Testis (tissue), 3 donors: ENCODE data around the gene MYO15A. TPM values are rescaled to one million over a fixed set of nuclear protein-coding genes. Genes with fewer than 3 reads are reported as not detected.

Source experiments
- DNase-seq: peaks from one replicate; pipeline ENCODE4 v3.0.0-alpha.2; 2019
- H3K27ac ChIP-seq, 2 donors: fragments of 200-600 bp; sonication (generic); one replicate each; pipeline ENCODE4 v1.5.1; 2019
- H3K27me3 ChIP-seq: fragments of 200-600 bp; sonication (generic); one replicate; pipeline ENCODE4 v1.5.1; 2019
- H3K36me3 ChIP-seq: fragments of 200-600 bp; sonication (generic); one replicate; pipeline ENCODE4 v1.5.1; 2017; ENCODE audit warnings: low read depth; ENCODE audit errors: missing control alignments
- H3K4me1 ChIP-seq: fragments of 200-600 bp; sonication (generic); one replicate; pipeline ENCODE4 v1.5.1; 2019
- H3K4me3 ChIP-seq, 2 donors: fragments of 200-600 bp; sonication (generic); one replicate each; pipeline ENCODE4 v1.5.1; 2017 to 2019
- H3K9me3 ChIP-seq: fragments of 200-600 bp; sonication (generic); one replicate; pipeline ENCODE4 v1.5.1; 2017
- POLR2A ChIP-seq: fragments of 450-650 bp; IDR thresholded peaks from one replicate; pipeline ENCODE4 v1.6.1; 2017; ENCODE audit warnings: antibody characterized with exemption, mild to moderate bottlenecking, moderate library complexity
- WGBS, 2 donors: methylation state at CpG; one replicate each; pipeline ENCODE4 v1.1.5; 2018; 5-methylcytosine and 5-hydroxymethylcytosine counted together
- intact Hi-C: fragments of 100-400 bp; cut with DNase I; formaldehyde crosslinking; loops from one replicate; pipeline ENCODE4 v1.15.1; 2023; ENCODE audit warnings: low total_unique reads
- polyA plus RNA-seq: library from polyadenylated mRNA; stranded (reverse); fragments of 350-450 nt; fragmentation: Illumina TruSeq; extraction: RNeasy Lipid Tissue Mini Kit (QIAGEN cat#74804); gene quantifications from one replicate; pipeline ENCODE4 v1.2.3, GENCODE V29; 2014; ENCODE audit warnings: low read depth, low replicate concordance; ENCODE audit not compliant: insufficient read depth
- total RNA-seq, 2 donors: library from RNA; depleted of rRNA; stranded (reverse); fragments of >200 nt; gene quantifications; one replicate each; pipeline ENCODE4 v1.2.3, GENCODE V29; 2016
- TF ChIP-seq, protein P1 (sequence below), 3 experiments: fragments of 450-650 bp in 2 of 3; fragments of 200-600 bp in 1 of 3; sonication (generic) in 1 of 3; IDR thresholded peaks; one replicate each; pipeline ENCODE4 v1.5.1; 2016 to 2019; ENCODE audit warnings: antibody characterized with exemption in 3 of 3, mild to moderate bottlenecking in 2 of 3, moderate library complexity in 1 of 3

Gene MYO15A
- total and polyA plus RNA-seq, 3 donors from 2014 or later: 18.6 to 30.2 (median 21.7) TPM

DNA sequence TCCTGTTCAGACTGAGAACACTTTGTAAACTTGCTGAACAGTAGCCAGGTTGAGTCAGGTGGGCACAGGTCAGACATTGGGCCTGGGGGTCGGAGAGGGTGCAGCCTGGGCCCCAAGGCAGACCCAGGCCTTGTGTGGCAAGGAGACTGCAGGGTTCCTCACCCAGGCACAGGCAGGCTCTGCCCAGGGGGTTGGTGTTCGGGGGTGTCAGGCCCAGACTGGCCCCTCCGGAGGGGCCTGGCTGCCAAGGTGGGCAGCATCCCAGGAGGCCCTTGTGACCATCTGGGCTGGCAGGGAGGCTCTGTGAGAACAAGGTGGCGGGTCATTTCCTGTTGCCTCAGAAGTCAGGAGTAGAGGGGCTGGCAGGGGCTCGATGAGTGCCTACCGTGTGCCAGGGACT, 585 bp upstream of the MYO15A start:
- DNase-seq: no peak
- Histone ChIP-seq H3K4me3 (no peak overlapping the region), H3K36me3 (no peaks in the 10 kb centered on the region), H3K27me3 (no peaks in the 10 kb centered on the region), H3K27ac (no peak overlapping the region), H3K9me3 (no peaks in the 10 kb centered on the region), H3K4me1 (no peaks in the 10 kb centered on the region)
- intact Hi-C loops: no loop called here
- 80 to 85% methylated on average over 3 to 6 of the region's 6 CpGs for WGBS, 2 donors
- no peak for TF ChIP-seq POLR2A
- TF ChIP-seq, protein P1, sequence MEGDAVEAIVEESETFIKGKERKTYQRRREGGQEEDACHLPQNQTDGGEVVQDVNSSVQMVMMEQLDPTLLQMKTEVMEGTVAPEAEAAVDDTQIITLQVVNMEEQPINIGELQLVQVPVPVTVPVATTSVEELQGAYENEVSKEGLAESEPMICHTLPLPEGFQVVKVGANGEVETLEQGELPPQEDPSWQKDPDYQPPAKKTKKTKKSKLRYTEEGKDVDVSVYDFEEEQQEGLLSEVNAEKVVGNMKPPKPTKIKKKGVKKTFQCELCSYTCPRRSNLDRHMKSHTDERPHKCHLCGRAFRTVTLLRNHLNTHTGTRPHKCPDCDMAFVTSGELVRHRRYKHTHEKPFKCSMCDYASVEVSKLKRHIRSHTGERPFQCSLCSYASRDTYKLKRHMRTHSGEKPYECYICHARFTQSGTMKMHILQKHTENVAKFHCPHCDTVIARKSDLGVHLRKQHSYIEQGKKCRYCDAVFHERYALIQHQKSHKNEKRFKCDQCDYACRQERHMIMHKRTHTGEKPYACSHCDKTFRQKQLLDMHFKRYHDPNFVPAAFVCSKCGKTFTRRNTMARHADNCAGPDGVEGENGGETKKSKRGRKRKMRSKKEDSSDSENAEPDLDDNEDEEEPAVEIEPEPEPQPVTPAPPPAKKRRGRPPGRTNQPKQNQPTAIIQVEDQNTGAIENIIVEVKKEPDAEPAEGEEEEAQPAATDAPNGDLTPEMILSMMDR (IDR thresholded peaks at IDR 0.05): no peak

DNA sequence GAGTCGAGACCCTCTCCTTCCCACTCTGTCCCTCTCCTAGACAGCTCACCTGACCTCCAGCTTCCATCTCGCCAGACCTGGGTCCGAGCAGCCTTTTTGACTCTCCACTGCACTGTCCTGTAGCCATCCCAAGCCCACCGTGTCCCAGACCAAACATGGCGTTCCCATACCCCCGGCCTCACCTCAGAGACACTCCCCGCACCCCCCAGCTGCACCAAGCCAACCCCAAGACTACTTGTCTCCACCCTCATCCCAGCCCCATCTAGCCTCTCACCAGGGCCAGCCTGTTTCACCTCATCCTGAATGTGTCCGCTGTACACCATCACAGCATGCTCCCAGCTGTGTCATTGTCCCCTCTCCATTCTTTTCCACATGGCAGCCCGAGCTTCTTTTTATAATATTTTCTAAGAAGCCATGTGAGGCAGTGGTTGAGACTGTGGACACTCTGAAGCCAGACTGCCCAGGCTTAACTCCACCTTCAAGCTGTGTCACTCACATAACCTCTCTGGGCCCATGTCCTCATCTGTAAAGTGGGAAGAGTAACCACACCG, 1.5 kb downstream of the MYO15A start:
- no peak for DNase-seq
- H3K4me3 ChIP-seq: no peak overlapping the region
- no peaks in the 10 kb centered on the region for H3K9me3 ChIP-seq
- no peaks in the 10 kb centered on the region for H3K36me3 ChIP-seq
- H3K4me1 ChIP-seq: no peaks in the 10 kb centered on the region
- intact Hi-C loops: no loop called here
- 75 to 78% methylated on average over 10 of the region's 10 CpGs for WGBS, 2 donors
- no peaks in the 10 kb centered on the region for H3K27me3 ChIP-seq
- no peak overlapping the region for H3K27ac ChIP-seq
- TF ChIP-seq POLR2A: no peak
- TF ChIP-seq, protein P1 (IDR thresholded peaks at IDR 0.05): no peak

DNA sequence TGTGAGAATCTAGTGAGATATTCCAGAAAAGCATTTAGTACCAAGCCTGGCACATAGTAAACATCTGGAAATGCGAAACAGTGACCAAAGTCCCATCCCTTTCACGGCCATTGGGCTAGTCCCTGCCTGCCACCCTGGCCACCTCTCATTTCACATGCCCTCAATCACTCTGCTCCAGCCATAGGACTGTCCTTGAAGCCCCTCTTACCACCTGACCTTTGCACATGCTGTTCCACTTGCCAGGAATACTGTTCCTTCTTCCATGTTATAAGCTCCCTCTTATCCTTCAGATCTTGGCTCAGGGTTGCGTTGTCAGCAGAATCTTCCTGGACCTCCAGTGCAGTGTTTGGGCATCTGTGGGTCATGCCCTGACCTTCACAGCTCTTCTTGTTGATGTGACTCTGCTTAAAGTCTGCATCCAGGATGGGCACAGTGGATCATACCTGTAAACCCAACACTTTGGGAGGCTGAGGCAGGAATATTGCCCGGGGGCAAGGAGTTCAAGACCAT, 2.1 kb downstream of the MYO15A start:
- intact Hi-C loops: no loop called here
- Histone ChIP-seq H3K27me3 (no peaks in the 10 kb centered on the region), H3K36me3 (no peaks in the 10 kb centered on the region), H3K27ac (no peak overlapping the region), H3K4me3 (no peak overlapping the region), H3K4me1 (no peaks in the 10 kb centered on the region), H3K9me3 (no peaks in the 10 kb centered on the region)
- DNase-seq: no peak
- 71 to 80% methylated on average over 2 to 4 of the region's 4 CpGs for WGBS, 2 donors
- TF ChIP-seq, protein P1 (IDR thresholded peaks at IDR 0.05): no peak
- TF ChIP-seq POLR2A: no peak

DNA sequence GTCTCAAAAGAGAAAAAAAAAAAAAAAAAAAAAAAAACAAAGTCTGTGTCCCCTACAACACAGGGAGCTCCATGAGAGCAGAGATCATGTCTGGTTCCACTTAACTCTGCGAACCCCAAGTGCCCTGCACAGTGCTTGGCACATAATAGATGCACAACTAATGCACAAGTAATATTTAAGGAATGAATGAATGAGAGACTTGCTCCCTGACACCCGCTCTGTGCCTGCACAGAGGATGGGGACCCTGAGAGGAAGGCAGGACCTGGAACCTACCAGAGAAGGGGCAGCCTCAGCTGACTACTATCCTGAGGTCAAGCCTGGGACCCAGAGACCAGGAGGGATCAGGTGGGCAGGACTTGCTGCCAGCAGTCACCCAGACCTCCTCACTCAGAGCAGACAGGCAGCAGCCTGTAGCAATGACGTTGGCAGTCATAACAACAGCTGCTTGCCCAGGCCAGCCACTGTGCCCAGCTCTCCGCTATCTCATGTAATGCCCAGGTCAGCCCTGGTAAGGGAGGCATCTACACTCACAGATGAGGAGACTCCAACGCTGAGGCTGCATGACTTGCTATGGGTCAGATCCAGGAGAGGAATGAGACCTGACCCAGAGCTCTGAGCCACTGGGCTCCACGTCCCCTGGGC, 2.9 kb downstream of the MYO15A start:
- Histone ChIP-seq H3K4me1 (no peaks in the 10 kb centered on the region), H3K27ac (no peak overlapping the region), H3K27me3 (no peaks in the 10 kb centered on the region), H3K4me3 (no peak overlapping the region), H3K36me3 (no peaks in the 10 kb centered on the region), H3K9me3 (no peaks in the 10 kb centered on the region)
- TF ChIP-seq, protein P1 (IDR thresholded peaks at IDR 0.05): no peak
- no peak for TF ChIP-seq POLR2A
- DNase-seq: no peak
- 78 to 92% methylated on average over 2 to 6 of the region's 6 CpGs for WGBS, 2 donors
- intact Hi-C loops: no loop called here

DNA sequence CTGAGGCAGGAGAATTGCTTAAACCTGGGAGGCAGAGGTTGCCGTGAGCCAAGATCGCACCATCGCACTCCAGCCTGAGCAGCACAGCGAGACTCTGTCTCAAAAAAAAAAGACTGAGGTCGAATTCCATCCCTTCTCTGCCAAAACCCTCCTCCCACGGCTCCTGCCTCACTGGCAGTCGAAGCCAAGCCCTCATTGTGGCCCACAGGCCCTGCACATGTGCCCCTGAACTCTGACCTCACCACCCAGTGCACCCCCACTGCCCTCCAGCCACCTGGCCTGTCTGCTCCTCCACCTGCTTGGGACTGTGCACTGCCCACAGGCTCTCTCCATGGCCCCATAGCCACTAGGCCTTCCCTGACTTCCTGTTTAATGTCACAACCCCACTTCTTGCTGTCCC, 7.0 kb downstream of the MYO15A start:
- no peak overlapping the region for H3K27ac ChIP-seq
- no peaks in the 10 kb centered on the region for H3K27me3 ChIP-seq
- TF ChIP-seq POLR2A: no peak
- TF ChIP-seq, protein P1 (IDR thresholded peaks at IDR 0.05): no peak
- no peaks in the 10 kb centered on the region for H3K9me3 ChIP-seq
- H3K4me3 ChIP-seq: no peak overlapping the region
- no peak for DNase-seq
- H3K36me3 ChIP-seq: no peaks in the 10 kb centered on the region
- H3K4me1 ChIP-seq: no peaks in the 10 kb centered on the region
- 78 to 80% methylated on average over 7 of the region's 7 CpGs for WGBS, 2 donors
- intact Hi-C loops: no loop called here
